AG10803 (cell line): ENCODE measurements around the gene CXXC5.

Source experiments
- DNase-seq: peaks from one replicate; pipeline ENCODE4 v3.0.0; 2010; ENCODE audit warnings: low read depth
- H3K4me3 ChIP-seq: 2 replicates; pipeline ENCODE4 v1.5.1; 2011; ENCODE audit warnings: mild to moderate bottlenecking, low read length, control low read depth
- CTCF ChIP-seq: conservative IDR thresholded peaks from 2 replicates; pipeline ENCODE4 v1.5.1; 2011; ENCODE audit warnings: mild to moderate bottlenecking, low read length, control low read depth, inconsistent platforms

The CXXC5 gene

GRCh38 chr5:139664727-139665351 is 16.7 kb downstream of the CXXC5 start:
- no peak for DNase-seq
- H3K4me3 ChIP-seq: no peak overlapping the region
- no peak for TF ChIP-seq CTCF

GRCh38 chr5:139665626-139666025 is 17.5 kb downstream of the CXXC5 start:
- DNase-seq: no peak
- no peak for TF ChIP-seq CTCF
- H3K4me3 ChIP-seq: no peak overlapping the region

GRCh38 chr5:139666551-139666950 is 18.4 kb downstream of the CXXC5 start:
- no peak overlapping the region for H3K4me3 ChIP-seq
- DNase-seq: no peak
- no peak for TF ChIP-seq CTCF

GRCh38 chr5:139667001-139667729 is 19.0 kb downstream of the CXXC5 start:
- DNase-seq: no peak
- no peak for TF ChIP-seq CTCF
- H3K4me3 ChIP-seq: no peak overlapping the region

DNA sequence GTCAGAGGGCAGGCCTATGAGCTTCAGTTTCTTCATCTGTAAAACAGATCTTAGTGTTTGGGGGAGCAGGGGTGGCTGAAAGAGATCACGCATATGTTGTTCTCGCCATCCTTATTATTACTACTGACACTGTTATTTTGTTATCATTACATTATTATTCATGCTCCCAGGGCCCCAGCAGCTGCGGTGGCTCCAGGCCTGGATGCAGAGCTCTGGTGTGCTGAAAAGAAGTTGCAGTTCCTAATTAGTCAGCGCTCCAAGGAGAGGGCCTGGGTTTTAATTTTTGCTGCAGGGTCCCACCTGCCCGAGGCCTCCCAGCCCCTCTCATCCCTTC is 19.5 kb downstream of the CXXC5 start:
- peak; percentile 53 for DNase-seq
- no peak for TF ChIP-seq CTCF
- H3K4me3 ChIP-seq: peak overlapping the region; percentile 47

- peak; percentile 54 for DNase-seq
- H3K4me3 ChIP-seq: peak overlapping the region; percentile 53
- no peak for TF ChIP-seq CTCF
Observed at GRCh38 chr5:139668064-139668880, 20.1 kb downstream of the CXXC5 start.
